HepG2 (cell line): Measurements from ENCODE around the gene MMS19.

ENCODE experiments used
- CHD2 ChIP-seq: IDR thresholded peaks from 2 replicates; pipeline ENCODE4 v1.6.1; 2011; ENCODE audit warnings: low read depth, low read length, improper control_type of control experiment
- CTCF ChIP-seq: sonication (generic); formaldehyde crosslinking; IDR thresholded peaks from 2 replicates; pipeline ENCODE4 v1.5.0; 2020; ENCODE audit warnings: mild to moderate bottlenecking, missing genetic modification reagents, moderate library complexity
- ISX ChIP-seq: sonication (generic); formaldehyde crosslinking; conservative IDR thresholded peaks from 2 replicates; pipeline ENCODE4 v1.5.0; 2020; ENCODE audit warnings: missing genetic modification reagents
- LRRFIP1 ChIP-seq: sonication (generic); formaldehyde crosslinking; conservative IDR thresholded peaks from 2 replicates; pipeline ENCODE4 v1.4.0; 2020; ENCODE audit warnings: missing genetic modification reagents
- SMAD1 ChIP-seq: sonication (generic); formaldehyde crosslinking; IDR thresholded peaks from 2 replicates; pipeline ENCODE4 v1.4.0; 2020; ENCODE audit warnings: missing genetic modification reagents, low read depth, mild to moderate bottlenecking, borderline replicate concordance
- SMARCC2 ChIP-seq: fragments of 450-650 bp; IDR thresholded peaks from 2 replicates; pipeline ENCODE4 v1.6.1; 2017; ENCODE audit warnings: antibody characterized with exemption, mild to moderate bottlenecking
- ZBTB33 ChIP-seq: sonication (generic); formaldehyde crosslinking; IDR thresholded peaks from 2 replicates; pipeline ENCODE4 v1.4.0; 2020; ENCODE audit warnings: missing genetic modification reagents
- ZNF44 ChIP-seq: sonication (generic); formaldehyde crosslinking; IDR thresholded peaks from 2 replicates; pipeline ENCODE4 v1.5.1; 2020; ENCODE audit warnings: mild to moderate bottlenecking, missing genetic modification reagents
- ZNF598 ChIP-seq: sonication (generic); formaldehyde crosslinking; IDR thresholded peaks from 2 replicates; pipeline ENCODE4 v1.5.1; 2020; ENCODE audit warnings: mild to moderate bottlenecking, missing genetic modification reagents, borderline replicate concordance
- ZNF781 ChIP-seq: sonication (generic); formaldehyde crosslinking; IDR thresholded peaks from 2 replicates; pipeline ENCODE4 v1.5.1; 2020; ENCODE audit warnings: borderline replicate concordance, mild to moderate bottlenecking, missing genetic modification reagents; ENCODE audit errors: not compliant biosample characterization

- TF ChIP-seq CHD2 (no peak), CTCF (CRISPR knock-in tag) (no peak), ZNF781 (CRISPR knock-in tag) (no peak), ZNF598 (CRISPR knock-in tag) (no peak), SMARCC2 (no peak), SMAD1 (no peak), LRRFIP1 (CRISPR knock-in tag) (no peak), ZNF44 (no peak), ISX (CRISPR knock-in tag) (no peak), ZBTB33 (no peak)
Measured at GRCh38 chr10:97546456-97547270, 48.4 kb upstream of the MMS19 start.
